Astrocyte (in vitro differentiated cells and primary cell): Measurements from ENCODE around the gene CCL26. TPM values are rescaled to one million over a fixed set of nuclear protein-coding genes. Genes with fewer than 3 reads are reported as not detected.

ENCODE experiments used
- DNase-seq: peaks from one replicate; pipeline ENCODE4 v3.0.0-alpha.2; 2010; ENCODE audit warnings: low read depth
- FAIRE-seq: peaks from 2 replicates; lab custom pipeline; 2011; peaks lifted over from hg19 to GRCh38; lab: Jason Lieb, UNC
- H2AFZ ChIP-seq: 2 replicates; pipeline ENCODE4 v1.6.0; 2012; ENCODE audit warnings: low read depth, low read length, inconsistent platforms
- H3K27ac ChIP-seq: 2 replicates; pipeline ENCODE4 v1.5.1; 2011; ENCODE audit warnings: low read depth, low read length, inconsistent platforms
- H3K27me3 ChIP-seq: 2 replicates; pipeline ENCODE4 v1.6.0; 2011; ENCODE audit warnings: low read length, inconsistent platforms; ENCODE audit not compliant: insufficient read depth
- H3K36me3 ChIP-seq: 2 replicates; pipeline ENCODE4 v1.5.1; 2011; ENCODE audit warnings: low read length, inconsistent platforms; ENCODE audit not compliant: insufficient read depth
- H3K4me1 ChIP-seq: 2 replicates; pipeline ENCODE4 v1.5.1; 2011; ENCODE audit warnings: low read length, inconsistent platforms; ENCODE audit not compliant: insufficient read depth
- H3K4me2 ChIP-seq: 2 replicates; pipeline ENCODE4 v1.6.0; 2012; ENCODE audit warnings: low read length, inconsistent platforms
- H3K4me3 ChIP-seq: 2 replicates; pipeline ENCODE4 v1.5.1; 2011; ENCODE audit warnings: low read depth, mild to moderate bottlenecking, low read length, inconsistent platforms; ENCODE audit not compliant: insufficient read depth
- H3K79me2 ChIP-seq: 2 replicates; pipeline ENCODE4 v1.6.0; 2012; ENCODE audit warnings: mild to moderate bottlenecking, low read length, inconsistent platforms; ENCODE audit not compliant: insufficient read depth
- H3K9ac ChIP-seq: 2 replicates; pipeline ENCODE4 v1.6.0; 2012; ENCODE audit warnings: mild to moderate bottlenecking, low read length, inconsistent platforms
- H3K9me3 ChIP-seq: 2 replicates; pipeline ENCODE4 v1.5.1; 2012; ENCODE audit warnings: low read depth, mild to moderate bottlenecking, low read length, inconsistent platforms; ENCODE audit not compliant: insufficient read depth
- H4K20me1 ChIP-seq: 2 replicates; pipeline ENCODE4 v1.6.0; 2012; ENCODE audit warnings: low read length, inconsistent platforms; ENCODE audit not compliant: insufficient read depth
- H3K27ac Mint-ChIP-seq: one replicate; pipeline ENCODE4 v1.8.0; 2021; ENCODE audit warnings: mild to moderate bottlenecking, mixed read lengths; ENCODE audit not compliant: unreplicated experiment
- H3K27me3 Mint-ChIP-seq: one replicate; pipeline ENCODE4 v1.8.0; 2021; ENCODE audit warnings: low read depth, mixed read lengths; ENCODE audit not compliant: unreplicated experiment
- H3K36me3 Mint-ChIP-seq: one replicate; pipeline ENCODE4 v1.8.0; 2021; ENCODE audit warnings: low read depth, mixed read lengths; ENCODE audit not compliant: unreplicated experiment
- H3K4me1 Mint-ChIP-seq: one replicate; pipeline ENCODE4 v1.8.0; 2021; ENCODE audit warnings: low read depth, mixed read lengths; ENCODE audit not compliant: unreplicated experiment
- H3K4me3 Mint-ChIP-seq: one replicate; pipeline ENCODE4 v1.8.0; 2021; ENCODE audit warnings: mild to moderate bottlenecking, moderate library complexity, mixed read lengths; ENCODE audit not compliant: unreplicated experiment
- H3K9me3 Mint-ChIP-seq: one replicate; pipeline ENCODE4 v1.8.0; 2021; ENCODE audit warnings: mild to moderate bottlenecking, mixed read lengths; ENCODE audit not compliant: unreplicated experiment
- EZH2 ChIP-seq: IDR thresholded peaks from 2 replicates; pipeline ENCODE4 v1.6.1; 2012; ENCODE audit warnings: mild to moderate bottlenecking, low read length, inconsistent platforms; ENCODE audit not compliant: insufficient read depth
- total RNA-seq: library from RNA; stranded (reverse); gene quantifications from 2 replicates; pipeline ENCODE4 v1.2.1, GENCODE V29; 2021
- TF ChIP-seq, protein P1 (sequence below): IDR thresholded peaks from 2 replicates; pipeline ENCODE4 v1.5.1; 2011; ENCODE audit warnings: low read depth, mild to moderate bottlenecking, inconsistent platforms, low read length, moderate library complexity; ENCODE audit not compliant: insufficient read depth

The CCL26 gene
- total RNA-seq, 1 donor from 2014 or later: not detected

DNA sequence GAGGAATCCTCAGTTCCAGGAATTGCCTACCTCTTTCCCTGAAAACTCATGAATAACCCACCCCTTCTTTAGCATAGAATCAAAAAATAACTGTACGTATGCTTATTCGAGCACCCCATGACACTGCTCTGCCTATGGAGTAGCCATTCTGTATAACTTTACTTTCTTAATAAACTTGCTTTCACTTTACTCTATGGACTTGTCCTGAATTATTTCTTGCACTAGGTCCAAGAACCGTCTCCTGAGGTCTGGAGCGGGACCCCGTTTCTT, 30.5 kb upstream of the CCL26 start:
- FAIRE-seq (no peak), DNase-seq (no peak)
- Histone ChIP-seq H3K9me3 (peaks cover 9% of the 10 kb centered on the region), H4K20me1 (no peaks in the 10 kb centered on the region), H3K27me3 (peaks cover 2% of the 10 kb centered on the region), H2AFZ (no peak overlapping the region), H3K4me3 (no peak overlapping the region), H3K79me2 (no peaks in the 10 kb centered on the region), H3K4me1 (no peaks in the 10 kb centered on the region), H3K4me2 (no peak overlapping the region), H3K27ac (no peak overlapping the region), H3K9ac (no peak overlapping the region), H3K36me3 (no peaks in the 10 kb centered on the region)
- H3K27ac Mint-ChIP-seq: no peak overlapping the region
- peaks cover 2% of the 10 kb centered on the region for H3K36me3 Mint-ChIP-seq
- TF ChIP-seq EZH2: no peak
- TF ChIP-seq, protein P1, sequence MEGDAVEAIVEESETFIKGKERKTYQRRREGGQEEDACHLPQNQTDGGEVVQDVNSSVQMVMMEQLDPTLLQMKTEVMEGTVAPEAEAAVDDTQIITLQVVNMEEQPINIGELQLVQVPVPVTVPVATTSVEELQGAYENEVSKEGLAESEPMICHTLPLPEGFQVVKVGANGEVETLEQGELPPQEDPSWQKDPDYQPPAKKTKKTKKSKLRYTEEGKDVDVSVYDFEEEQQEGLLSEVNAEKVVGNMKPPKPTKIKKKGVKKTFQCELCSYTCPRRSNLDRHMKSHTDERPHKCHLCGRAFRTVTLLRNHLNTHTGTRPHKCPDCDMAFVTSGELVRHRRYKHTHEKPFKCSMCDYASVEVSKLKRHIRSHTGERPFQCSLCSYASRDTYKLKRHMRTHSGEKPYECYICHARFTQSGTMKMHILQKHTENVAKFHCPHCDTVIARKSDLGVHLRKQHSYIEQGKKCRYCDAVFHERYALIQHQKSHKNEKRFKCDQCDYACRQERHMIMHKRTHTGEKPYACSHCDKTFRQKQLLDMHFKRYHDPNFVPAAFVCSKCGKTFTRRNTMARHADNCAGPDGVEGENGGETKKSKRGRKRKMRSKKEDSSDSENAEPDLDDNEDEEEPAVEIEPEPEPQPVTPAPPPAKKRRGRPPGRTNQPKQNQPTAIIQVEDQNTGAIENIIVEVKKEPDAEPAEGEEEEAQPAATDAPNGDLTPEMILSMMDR: no peak
- H3K4me1 Mint-ChIP-seq: no peaks in the 10 kb centered on the region
- H3K9me3 Mint-ChIP-seq: peaks cover 7% of the 10 kb centered on the region
- no peak overlapping the region for H3K4me3 Mint-ChIP-seq
- H3K27me3 Mint-ChIP-seq: peaks cover 9% of the 10 kb centered on the region

DNA sequence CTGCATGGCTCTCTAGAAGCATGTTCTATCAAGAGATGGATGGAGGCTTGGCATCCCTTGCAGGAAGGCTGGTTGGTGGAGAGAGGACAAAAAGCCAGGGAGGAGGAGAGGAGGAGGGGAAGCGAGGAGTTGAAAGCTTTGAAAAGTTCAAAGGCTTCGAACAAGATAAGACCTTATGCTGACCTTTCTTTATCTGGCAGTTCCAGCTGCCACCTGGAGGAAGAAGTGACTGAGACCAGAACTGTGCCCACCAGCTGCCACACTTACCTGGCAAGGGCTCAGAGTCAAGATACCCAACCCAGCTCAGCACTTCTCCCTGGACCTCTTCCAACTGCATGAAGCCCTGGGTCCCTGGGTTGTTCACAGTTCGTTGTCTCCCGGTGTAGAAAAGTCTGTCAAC, 26.8 kb upstream of the CCL26 start:
- Histone ChIP-seq H4K20me1 (no peaks in the 10 kb centered on the region), H2AFZ (no peak overlapping the region), H3K9me3 (no peaks in the 10 kb centered on the region), H3K79me2 (no peaks in the 10 kb centered on the region), H3K27me3 (peaks cover 4% of the 10 kb centered on the region), H3K4me2 (no peak overlapping the region), H3K36me3 (no peaks in the 10 kb centered on the region), H3K4me3 (no peak overlapping the region), H3K4me1 (no peaks in the 10 kb centered on the region), H3K9ac (no peak overlapping the region), H3K27ac (no peak overlapping the region)
- FAIRE-seq: no peak
- peaks cover 2% of the 10 kb centered on the region for H3K36me3 Mint-ChIP-seq
- H3K27me3 Mint-ChIP-seq: peaks cover 19% of the 10 kb centered on the region
- no peaks in the 10 kb centered on the region for H3K9me3 Mint-ChIP-seq
- no peak overlapping the region for H3K27ac Mint-ChIP-seq
- DNase-seq: no peak
- TF ChIP-seq EZH2: no peak
- TF ChIP-seq, protein P1: no peak
- H3K4me3 Mint-ChIP-seq: no peak overlapping the region
- no peaks in the 10 kb centered on the region for H3K4me1 Mint-ChIP-seq

DNA sequence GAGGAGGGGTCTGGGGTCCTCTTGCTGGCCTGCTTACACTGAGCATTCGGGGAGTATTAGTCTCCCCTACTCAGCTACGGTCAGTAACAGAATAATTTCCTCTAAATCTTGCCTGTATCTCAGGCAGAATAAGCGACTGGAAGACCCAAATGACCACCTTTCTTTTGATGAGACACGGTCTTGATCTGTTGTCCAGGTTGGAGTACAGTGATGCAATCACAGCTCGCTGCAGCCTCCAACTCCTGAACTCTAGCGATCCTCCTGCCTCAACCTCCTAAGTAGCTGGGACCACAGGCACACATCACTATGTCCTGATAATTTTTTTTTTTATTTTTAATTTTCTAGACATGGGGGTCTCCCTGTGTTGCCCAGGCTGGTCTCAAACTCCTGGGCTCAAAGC, 24.4 kb upstream of the CCL26 start:
- no peak for TF ChIP-seq EZH2
- TF ChIP-seq, protein P1: no peak
- Mint-ChIP-seq H3K27ac (no peak overlapping the region), H3K9me3 (no peaks in the 10 kb centered on the region), H3K36me3 (peaks cover 2% of the 10 kb centered on the region), H3K4me3 (no peak overlapping the region), H3K27me3 (peaks cover 15% of the 10 kb centered on the region), H3K4me1 (peaks cover 1% of the 10 kb centered on the region)
- Histone ChIP-seq H3K27me3 (peaks cover 2% of the 10 kb centered on the region), H4K20me1 (no peaks in the 10 kb centered on the region), H3K79me2 (no peaks in the 10 kb centered on the region), H3K9ac (no peak overlapping the region), H3K9me3 (no peaks in the 10 kb centered on the region), H3K4me3 (no peak overlapping the region), H3K4me2 (no peak overlapping the region), H3K4me1 (peaks cover 4% of the 10 kb centered on the region), H3K36me3 (no peaks in the 10 kb centered on the region), H3K27ac (no peak overlapping the region), H2AFZ (no peak overlapping the region)
- no peak for DNase-seq
- no peak for FAIRE-seq
